GM12878 (cell line): Measurements from ENCODE around the gene CD164. TPM values are rescaled to one million over a fixed set of nuclear protein-coding genes. Genes with fewer than 3 reads are reported as not detected.

Source experiments
- ATAC-seq: fragments of 200-7000 bp; cut with Tn5 transposase; 3 replicates; pipeline ENCODE4 v1.9.1; 2020; ENCODE audit warnings: mild to moderate bottlenecking, moderate library complexity
- BruUV-seq: library from RNA; stranded (reverse); fragments of 400-500 nt; replicated peaks from 2 replicates; lab custom pipeline; 2021; lab: Mats Ljungman, UMichigan
- CTCF ChIA-PET: fragments of 300-600 bp; sonication (Branson Sonifier 250); formaldehyde crosslinking; extraction: SDS; loops from one replicate; lab custom pipeline; 2021; ENCODE audit warnings: inconsistent platforms; lab: Yijun Ruan, JAX
- POLR2A ChIA-PET: fragments of 350-600 bp; formaldehyde crosslinking; extraction: SDS; loops from one replicate; lab custom pipeline; 2021; ENCODE audit warnings: inconsistent platforms; lab: Charles Lee
- RAD21 ChIA-PET: fragments of 300-600 bp; sonication (Branson Sonifier 250); formaldehyde crosslinking; loops from one replicate; lab custom pipeline; 2023; ENCODE audit warnings: antibody characterized with exemption; ENCODE audit not compliant: unreplicated experiment; lab: Charles Lee
- SMC1A ChIA-PET: fragments of 300-600 bp; sonication (Branson Sonifier 250); formaldehyde crosslinking; loops from one replicate; lab custom pipeline; 2023; ENCODE audit not compliant: unreplicated experiment, uncharacterized antibody; lab: Charles Lee
- DNase-seq: peaks from one replicate; pipeline ENCODE4 v3.0.0-alpha.2; 2011; ENCODE audit warnings: low read depth, low spot score
- FAIRE-seq: peaks from 3 replicates; lab custom pipeline; 2011; peaks lifted over from hg19 to GRCh38; lab: Jason Lieb, UNC
- H2AFZ ChIP-seq: 2 replicates; pipeline ENCODE4 v1.6.0; 2011; ENCODE audit warnings: low read depth, low read length, control low read depth; ENCODE audit not compliant: control insufficient read depth
- H3K27ac ChIP-seq: 2 replicates; pipeline ENCODE4 v1.5.1; 2011; ENCODE audit warnings: control low read depth; ENCODE audit not compliant: control insufficient read depth, insufficient read depth
- H3K27me3 ChIP-seq, 2 experiments: replicated peaks in 1 of 2; 2 replicates each; pipeline versions ENCODE4 v1.6.0 to v1.6.1; 2011; ENCODE audit warnings: low read length in 1 of 2; ENCODE audit not compliant: control insufficient read depth in 2 of 2, insufficient read depth in 2 of 2
- H3K36me3 ChIP-seq, 2 experiments: 2 replicates each; pipeline ENCODE4 v1.5.1; 2011; ENCODE audit warnings: low read length in 1 of 2; ENCODE audit not compliant: control insufficient read depth in 2 of 2, insufficient read depth in 2 of 2
- H3K4me1 ChIP-seq: 2 replicates; pipeline ENCODE4 v1.6.1; 2011; ENCODE audit warnings: mild to moderate bottlenecking, low read length, moderate library complexity, mixed read lengths; ENCODE audit not compliant: control insufficient read depth, insufficient read depth
- H3K4me2 ChIP-seq: 2 replicates; pipeline ENCODE4 v1.6.0; 2011; ENCODE audit warnings: control low read depth; ENCODE audit not compliant: control insufficient read depth, insufficient read depth
- H3K4me3 ChIP-seq: fragments of 200-600 bp; sonication (generic); 2 replicates; pipeline ENCODE4 v1.5.1; 2016
- H3K79me2 ChIP-seq: 2 replicates; pipeline ENCODE4 v1.6.0; 2011; ENCODE audit warnings: low read length; ENCODE audit not compliant: control insufficient read depth, insufficient read depth
- H3K9ac ChIP-seq: 2 replicates; pipeline ENCODE4 v1.8.0; 2011; ENCODE audit warnings: low read length, control low read depth, mixed read lengths; ENCODE audit not compliant: control insufficient read depth, insufficient read depth
- H3K9me3 ChIP-seq: replicated peaks from 3 replicates; pipeline ENCODE4 v1.5.1; 2011; ENCODE audit warnings: mild to moderate bottlenecking, low read length; ENCODE audit not compliant: control insufficient read depth, insufficient read depth
- H4K20me1 ChIP-seq: 2 replicates; pipeline ENCODE4 v1.6.0; 2011; ENCODE audit not compliant: control insufficient read depth, insufficient read depth
- ESRRA ChIP-seq: IDR thresholded peaks from 2 replicates; pipeline ENCODE4 v1.6.1; 2012; ENCODE audit warnings: mild to moderate bottlenecking, low read length, improper control_type of control experiment
- IRF5 ChIP-seq: fragments of 450-650 bp; IDR thresholded peaks from 2 replicates; pipeline ENCODE4 v1.6.1; 2017; ENCODE audit warnings: borderline replicate concordance
- MEF2A ChIP-seq: IDR thresholded peaks from 2 replicates; pipeline ENCODE4 v1.6.1; 2011; ENCODE audit warnings: low read depth, mild to moderate bottlenecking, low read length, moderate library complexity; ENCODE audit not compliant: insufficient read depth
- NFIC ChIP-seq: IDR thresholded peaks from 2 replicates; pipeline ENCODE4 v1.6.1; 2012; ENCODE audit warnings: low read depth, mild to moderate bottlenecking, inconsistent platforms, low read length, moderate library complexity
- SMC3 ChIP-seq: IDR thresholded peaks from 2 replicates; pipeline ENCODE4 v1.6.1; 2011; ENCODE audit warnings: low read length, improper control_type of control experiment, borderline replicate concordance
- SPI1 ChIP-seq: IDR thresholded peaks from 2 replicates; pipeline ENCODE4 v1.6.1; 2011; ENCODE audit warnings: low read depth, mild to moderate bottlenecking, low read length, moderate library complexity, borderline replicate concordance; ENCODE audit not compliant: insufficient read depth
- SRF ChIP-seq, 2 experiments: IDR thresholded peaks; 2 replicates each; pipeline ENCODE4 v1.6.1; 2011; ENCODE audit warnings: low read depth in 2 of 2, low read length in 2 of 2, mild to moderate bottlenecking in 1 of 2, moderate library complexity in 1 of 2
- STAT1 ChIP-seq: fragments of 450-650 bp; conservative IDR thresholded peaks from 2 replicates; pipeline ENCODE4 v1.6.1; 2014; ENCODE audit warnings: antibody characterized with exemption, mild to moderate bottlenecking
- SUZ12 ChIP-seq: fragments of 200-600 bp; sonication (generic); IDR thresholded peaks from one replicate; pipeline ENCODE4 v1.6.1; 2018; ENCODE audit warnings: antibody characterized with exemption, mild to moderate bottlenecking; ENCODE audit not compliant: unreplicated experiment
- ZSCAN29 ChIP-seq: fragments of 450-650 bp; IDR thresholded peaks from 2 replicates; pipeline ENCODE4 v1.6.1; 2017; ENCODE audit warnings: mild to moderate bottlenecking, moderate library complexity
- WGBS: methylation state at CpG from one replicate; pipeline ENCODE4 v1.1.6; 2016; ENCODE audit warnings: low lambda C conversion rate; ENCODE audit not compliant: insufficient replicate concordance, insufficient coverage; ENCODE audit errors: missing lambda C conversion rate; 5-methylcytosine and 5-hydroxymethylcytosine counted together
- in situ Hi-C: fragments of 300-500 bp; cut with MboI; formaldehyde crosslinking; loops from 9 replicates; pipeline ENCODE4 v1.14.3; 2018; ENCODE audit warnings: mixed read lengths
- intact Hi-C: fragments of 100-400 bp; cut with micrococcal nuclease; formaldehyde crosslinking; loops from one replicate; pipeline ENCODE4 v1.14.2; 2022; ENCODE audit not compliant: unreplicated experiment
- polyA plus RNA-seq, 11 experiments: library from polyadenylated mRNA; depleted of rRNA in 4 of 11; unstranded in 6 of 11; stranded (reverse) in 5 of 11; fragments of >200 nt; fragmentation: Nextera tagmentation in 4 of 11; fragmentation: Illumina TruSeq in 1 of 11; extraction: Ambion mirVana in 4 of 11; extraction: Trizol in 1 of 11; gene quantifications; 1 replicate in 1 of 11; 2 replicates in 10 of 11; pipeline versions ENCODE4 v1.2.1 to v1.2.3, GENCODE V29; 2011 to 2016; ENCODE audit warnings: inconsistent platforms in 2 of 11, missing spikeins in 2 of 11, low read depth in 1 of 11
- total RNA-seq, 4 experiments: library from RNA; depleted of rRNA in 3 of 4; stranded (reverse); fragments of >200 nt in 3 of 4; fragmentation: Illumina TruSeq in 1 of 4; extraction: Trizol in 1 of 4; gene quantifications; 2 replicates each; pipeline versions ENCODE4 v1.2.1 to v1.2.3, GENCODE V29; 2013 to 2021
- TF ChIP-seq, protein P1 (sequence below): fragments of 450-650 bp; IDR thresholded peaks from 2 replicates; pipeline ENCODE4 v1.6.1; 2016; ENCODE audit warnings: mild to moderate bottlenecking
- TF ChIP-seq, protein P2 (sequence below): fragments of 450-650 bp; IDR thresholded peaks from 2 replicates; pipeline ENCODE4 v1.6.1; 2017; ENCODE audit warnings: antibody characterized with exemption, mild to moderate bottlenecking, moderate library complexity
- TF ChIP-seq, protein P3 (sequence below): fragments of 450-650 bp; formaldehyde crosslinking; IDR thresholded peaks from 2 replicates; pipeline ENCODE4 v1.4.0; 2022; ENCODE audit warnings: mild to moderate bottlenecking, moderate library complexity
- TF ChIP-seq, protein P4 (sequence below): fragments of 150-350 bp; IDR thresholded peaks from 2 replicates; pipeline ENCODE4 v1.6.1; 2014; ENCODE audit warnings: mild to moderate bottlenecking, low read depth, low read length

The CD164 gene
- total and polyA plus RNA-seq, 10 of the 15 experiments (the other 5 are each of a cell fraction or from before 2014, with no cell fraction given) = 145 to 447 (median 211) TPM

DNA sequence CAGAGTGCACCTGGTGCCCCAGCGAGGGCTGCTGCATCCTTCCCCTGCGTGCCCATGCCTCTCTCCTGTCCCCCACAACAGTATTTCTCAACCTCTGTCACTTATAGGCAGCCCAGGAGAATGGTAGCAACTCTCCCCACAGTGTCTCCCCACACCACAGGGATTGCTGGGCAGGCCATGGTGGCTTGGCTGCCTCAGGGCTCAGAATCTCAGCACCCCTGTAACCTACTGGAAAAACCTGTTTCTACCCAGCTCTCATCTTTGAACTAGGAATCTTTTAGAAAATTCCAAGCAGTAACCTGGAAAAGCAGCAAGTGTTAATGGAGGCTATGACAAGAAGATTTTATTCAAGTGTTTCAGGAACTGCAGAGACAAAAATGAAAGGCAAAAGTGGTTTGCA, 38.0 kb downstream of the CD164 start:
- Histone ChIP-seq H3K27ac (no peak overlapping the region), H3K4me3 (no peak overlapping the region), H3K4me1 (no peaks in the 10 kb centered on the region), H3K9ac (no peak overlapping the region), H4K20me1 (no peaks in the 10 kb centered on the region), H3K4me2 (no peak overlapping the region), H3K9me3 (no peaks in the 10 kb centered on the region), H2AFZ (no peak overlapping the region), H3K36me3 (no peaks in the 10 kb centered on the region), H3K27me3 (no peaks in the 10 kb centered on the region), H3K79me2 (no peaks in the 10 kb centered on the region)
- ChIA-PET SMC1A (no interaction called here), CTCF (no interaction called here), POLR2A (no interaction called here), RAD21 (no interaction called here)
- TF ChIP-seq, protein P1, sequence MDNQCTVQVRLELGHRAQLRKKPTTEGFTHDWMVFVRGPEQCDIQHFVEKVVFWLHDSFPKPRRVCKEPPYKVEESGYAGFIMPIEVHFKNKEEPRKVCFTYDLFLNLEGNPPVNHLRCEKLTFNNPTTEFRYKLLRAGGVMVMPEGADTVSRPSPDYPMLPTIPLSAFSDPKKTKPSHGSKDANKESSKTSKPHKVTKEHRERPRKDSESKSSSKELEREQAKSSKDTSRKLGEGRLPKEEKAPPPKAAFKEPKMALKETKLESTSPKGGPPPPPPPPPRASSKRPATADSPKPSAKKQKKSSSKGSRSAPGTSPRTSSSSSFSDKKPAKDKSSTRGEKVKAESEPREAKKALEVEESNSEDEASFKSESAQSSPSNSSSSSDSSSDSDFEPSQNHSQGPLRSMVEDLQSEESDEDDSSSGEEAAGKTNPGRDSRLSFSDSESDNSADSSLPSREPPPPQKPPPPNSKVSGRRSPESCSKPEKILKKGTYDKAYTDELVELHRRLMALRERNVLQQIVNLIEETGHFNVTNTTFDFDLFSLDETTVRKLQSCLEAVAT = no peak
- TF ChIP-seq IRF5 (no peak), ESRRA (no peak), SRF (IDR thresholded peaks at IDR 0.05; ENCODE audit: low read depth in 2 of 2, low read length in 2 of 2) (no peak), STAT1 (no peak), ZSCAN29 (no peak), SPI1 (no peak), MEF2A (no peak), NFIC (no peak), SMC3 (no peak), SUZ12 (no peak)
- TF ChIP-seq, protein P2, sequence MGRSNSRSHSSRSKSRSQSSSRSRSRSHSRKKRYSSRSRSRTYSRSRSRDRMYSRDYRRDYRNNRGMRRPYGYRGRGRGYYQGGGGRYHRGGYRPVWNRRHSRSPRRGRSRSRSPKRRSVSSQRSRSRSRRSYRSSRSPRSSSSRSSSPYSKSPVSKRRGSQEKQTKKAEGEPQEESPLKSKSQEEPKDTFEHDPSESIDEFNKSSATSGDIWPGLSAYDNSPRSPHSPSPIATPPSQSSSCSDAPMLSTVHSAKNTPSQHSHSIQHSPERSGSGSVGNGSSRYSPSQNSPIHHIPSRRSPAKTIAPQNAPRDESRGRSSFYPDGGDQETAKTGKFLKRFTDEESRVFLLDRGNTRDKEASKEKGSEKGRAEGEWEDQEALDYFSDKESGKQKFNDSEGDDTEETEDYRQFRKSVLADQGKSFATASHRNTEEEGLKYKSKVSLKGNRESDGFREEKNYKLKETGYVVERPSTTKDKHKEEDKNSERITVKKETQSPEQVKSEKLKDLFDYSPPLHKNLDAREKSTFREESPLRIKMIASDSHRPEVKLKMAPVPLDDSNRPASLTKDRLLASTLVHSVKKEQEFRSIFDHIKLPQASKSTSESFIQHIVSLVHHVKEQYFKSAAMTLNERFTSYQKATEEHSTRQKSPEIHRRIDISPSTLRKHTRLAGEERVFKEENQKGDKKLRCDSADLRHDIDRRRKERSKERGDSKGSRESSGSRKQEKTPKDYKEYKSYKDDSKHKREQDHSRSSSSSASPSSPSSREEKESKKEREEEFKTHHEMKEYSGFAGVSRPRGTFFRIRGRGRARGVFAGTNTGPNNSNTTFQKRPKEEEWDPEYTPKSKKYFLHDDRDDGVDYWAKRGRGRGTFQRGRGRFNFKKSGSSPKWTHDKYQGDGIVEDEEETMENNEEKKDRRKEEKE = no peak
- TF ChIP-seq, protein P3, sequence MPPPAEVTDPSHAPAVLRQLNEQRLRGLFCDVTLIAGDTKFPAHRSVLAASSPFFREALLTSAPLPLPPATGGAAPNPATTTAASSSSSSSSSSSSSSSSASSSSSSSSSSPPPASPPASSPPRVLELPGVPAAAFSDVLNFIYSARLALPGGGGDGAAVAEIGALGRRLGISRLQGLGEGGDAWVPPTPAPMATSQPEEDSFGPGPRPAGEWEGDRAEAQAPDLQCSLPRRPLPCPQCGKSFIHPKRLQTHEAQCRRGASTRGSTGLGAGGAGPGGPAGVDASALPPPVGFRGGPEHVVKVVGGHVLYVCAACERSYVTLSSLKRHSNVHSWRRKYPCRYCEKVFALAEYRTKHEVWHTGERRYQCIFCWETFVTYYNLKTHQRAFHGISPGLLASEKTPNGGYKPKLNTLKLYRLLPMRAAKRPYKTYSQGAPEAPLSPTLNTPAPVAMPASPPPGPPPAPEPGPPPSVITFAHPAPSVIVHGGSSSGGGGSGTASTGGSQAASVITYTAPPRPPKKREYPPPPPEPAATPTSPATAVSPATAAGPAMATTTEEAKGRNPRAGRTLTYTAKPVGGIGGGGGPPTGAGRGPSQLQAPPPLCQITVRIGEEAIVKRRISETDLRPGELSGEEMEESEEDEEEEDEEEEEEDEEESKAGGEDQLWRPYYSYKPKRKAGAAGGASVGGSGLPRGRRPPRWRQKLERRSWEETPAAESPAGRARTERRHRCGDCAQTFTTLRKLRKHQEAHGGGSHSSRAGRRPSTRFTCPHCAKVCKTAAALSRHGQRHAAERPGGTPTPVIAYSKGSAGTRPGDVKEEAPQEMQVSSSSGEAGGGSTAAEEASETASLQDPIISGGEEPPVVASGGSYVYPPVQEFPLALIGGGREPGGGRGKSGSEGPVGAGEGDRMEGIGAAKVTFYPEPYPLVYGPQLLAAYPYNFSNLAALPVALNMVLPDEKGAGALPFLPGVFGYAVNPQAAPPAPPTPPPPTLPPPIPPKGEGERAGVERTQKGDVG (CRISPR knock-in tag) = no peak
- TF ChIP-seq, protein P4, sequence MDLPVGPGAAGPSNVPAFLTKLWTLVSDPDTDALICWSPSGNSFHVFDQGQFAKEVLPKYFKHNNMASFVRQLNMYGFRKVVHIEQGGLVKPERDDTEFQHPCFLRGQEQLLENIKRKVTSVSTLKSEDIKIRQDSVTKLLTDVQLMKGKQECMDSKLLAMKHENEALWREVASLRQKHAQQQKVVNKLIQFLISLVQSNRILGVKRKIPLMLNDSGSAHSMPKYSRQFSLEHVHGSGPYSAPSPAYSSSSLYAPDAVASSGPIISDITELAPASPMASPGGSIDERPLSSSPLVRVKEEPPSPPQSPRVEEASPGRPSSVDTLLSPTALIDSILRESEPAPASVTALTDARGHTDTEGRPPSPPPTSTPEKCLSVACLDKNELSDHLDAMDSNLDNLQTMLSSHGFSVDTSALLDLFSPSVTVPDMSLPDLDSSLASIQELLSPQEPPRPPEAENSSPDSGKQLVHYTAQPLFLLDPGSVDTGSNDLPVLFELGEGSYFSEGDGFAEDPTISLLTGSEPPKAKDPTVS = no peak
- FAIRE-seq (no peak), DNase-seq (no peak), ATAC-seq (no peak)
- WGBS = 50% methylated on average over 2 of the region's 2 CpGs
- in situ Hi-C loops = no loop called here
- intact Hi-C loops = no loop called here
- BruUV-seq = no TSS peak
